SKM-1 (cell line): ENCODE data around the gene VTCN1.
A peak's percentile ranks its signal among the peaks of the same experiment; 100 is the strongest.

Experiments used
- DNase-seq: peaks from one replicate; lab custom pipeline; 2025; ENCODE audit not compliant: unreplicated experiment; lab: John Stamatoyannopoulos, UW

The VTCN1 gene

DNA sequence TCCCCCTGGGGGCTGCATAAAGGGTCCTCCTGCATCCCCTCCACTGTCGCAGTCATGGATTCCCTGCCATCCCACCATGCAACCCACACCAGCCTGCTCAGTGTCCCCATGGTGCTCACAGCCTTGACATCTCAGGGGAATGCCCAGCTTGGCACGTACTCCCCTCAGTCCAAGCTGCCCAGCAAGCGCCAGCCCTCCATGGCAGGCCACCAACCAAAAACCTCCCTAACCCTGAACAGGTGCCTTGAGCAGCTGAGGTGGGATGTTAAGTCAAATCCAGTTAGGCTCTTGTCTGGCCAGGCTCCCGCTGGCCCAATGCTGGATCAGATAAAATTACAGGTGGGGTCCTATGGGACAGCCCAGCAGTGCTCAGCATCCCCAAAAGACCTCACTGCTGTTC, 341 bp downstream of the VTCN1 start:
- no peak for DNase-seq

GRCh38 chr1:117209094-117209493, 1.6 kb downstream of the VTCN1 start:
- DNase-seq: no peak

- DNase-seq: no peak
These were observed 2.1 kb downstream of the VTCN1 start for GRCh38 chr1:117208580-117208979.

DNA sequence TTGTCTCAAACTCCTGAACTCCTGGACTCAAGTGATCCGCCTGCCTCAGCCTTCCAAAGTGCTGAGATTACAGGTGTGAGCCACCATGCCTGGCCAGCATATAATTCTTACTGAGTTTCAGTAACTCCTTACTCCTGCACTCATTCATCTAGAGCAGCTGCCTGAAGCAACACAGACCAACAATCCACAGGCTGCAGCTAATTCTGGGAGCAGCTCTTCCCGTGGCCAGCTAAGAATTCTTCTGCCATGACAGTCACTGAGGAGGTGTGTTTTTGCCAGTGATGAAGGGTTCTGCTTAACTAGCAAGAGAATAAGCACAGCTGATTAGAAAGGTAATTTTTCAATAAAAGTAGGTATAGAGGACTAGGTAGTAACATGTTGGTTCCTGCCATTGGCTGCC, 5.4 kb downstream of the VTCN1 start:
- no peak for DNase-seq

- no peak for DNase-seq
These were observed 8.9 kb downstream of the VTCN1 start for GRCh38 chr1:117201808-117202207.

DNA sequence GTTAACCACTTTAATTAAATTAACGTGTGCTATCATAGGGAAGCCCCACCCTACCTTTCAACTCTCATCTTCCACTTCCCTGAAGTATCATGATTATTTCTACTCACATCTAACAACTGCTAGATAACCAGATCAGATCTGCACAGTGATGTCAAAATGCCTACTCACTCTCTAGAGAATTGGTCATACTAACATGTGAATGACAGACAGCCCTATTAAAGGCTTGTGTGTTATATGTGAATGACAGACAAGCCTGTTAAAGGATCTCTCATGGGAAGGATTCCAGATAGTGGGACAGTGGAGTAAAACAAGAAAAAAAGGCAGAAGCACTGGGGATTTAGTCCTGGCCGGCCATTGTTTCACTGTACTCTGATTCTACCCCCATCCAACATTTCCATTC, 12.6 kb downstream of the VTCN1 start:
- DNase-seq: no peak

GRCh38 chr1:117189726-117190125, 21.0 kb downstream of the VTCN1 start:
- DNase-seq: no peak

GRCh38 chr1:117188816-117189437, 21.8 kb downstream of the VTCN1 start:
- DNase-seq: no peak

- no peak for DNase-seq
These were observed 22.4 kb downstream of the VTCN1 start for GRCh38 chr1:117188170-117188815.

DNA sequence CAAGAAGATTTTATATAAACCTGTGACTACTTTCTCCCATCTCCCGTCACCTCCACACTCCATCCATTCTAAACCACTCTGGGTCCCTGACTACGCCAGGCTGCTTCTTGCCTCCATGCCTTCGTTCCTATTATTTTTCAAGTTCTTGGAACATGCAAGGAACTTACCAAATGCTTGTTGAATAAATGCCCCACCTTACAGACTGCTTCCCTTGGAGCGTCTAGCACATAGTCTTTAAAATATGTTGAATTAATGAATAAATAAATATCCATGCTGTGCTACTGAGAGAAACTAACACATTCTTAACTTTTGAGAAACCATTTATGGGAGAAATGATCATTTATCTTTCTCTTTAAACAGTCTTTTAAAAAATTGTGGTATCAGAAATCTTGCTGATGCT, 27.6 kb downstream of the VTCN1 start:
- DNase-seq: no peak

DNA sequence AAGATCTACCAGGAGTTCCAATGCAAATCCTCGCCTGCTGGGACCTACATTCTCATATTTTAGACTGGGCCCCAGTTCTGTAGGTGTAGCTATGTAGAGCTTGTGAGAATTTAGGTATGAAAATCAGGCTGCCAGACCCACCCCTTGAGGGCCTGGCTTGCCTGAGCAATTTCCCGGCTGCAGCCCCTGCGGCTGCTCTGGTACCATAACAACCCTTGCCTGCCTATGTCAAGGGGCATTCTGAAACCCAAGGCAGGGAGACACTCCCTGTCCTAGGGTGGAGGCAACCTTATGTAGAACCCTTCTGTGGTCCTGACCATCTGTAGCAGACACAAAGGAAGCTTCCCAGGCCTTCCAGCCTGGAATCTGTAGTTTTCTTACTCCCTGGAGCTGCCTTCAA, 28.4 kb downstream of the VTCN1 start:
- DNase-seq: no peak

- DNase-seq: peak; percentile 8
These were observed 29.1 kb downstream of the VTCN1 start for GRCh38 chr1:117181630-117182041.

- DNase-seq: no peak
These were observed 30.4 kb downstream of the VTCN1 start for GRCh38 chr1:117180147-117180967.

GRCh38 chr1:117179471-117179870, 31.3 kb downstream of the VTCN1 start:
- no peak for DNase-seq

GRCh38 chr1:117178756-117179155, 32.0 kb downstream of the VTCN1 start:
- no peak for DNase-seq

- DNase-seq: no peak
These were observed 33.4 kb downstream of the VTCN1 start for GRCh38 chr1:117177376-117177775.

DNA sequence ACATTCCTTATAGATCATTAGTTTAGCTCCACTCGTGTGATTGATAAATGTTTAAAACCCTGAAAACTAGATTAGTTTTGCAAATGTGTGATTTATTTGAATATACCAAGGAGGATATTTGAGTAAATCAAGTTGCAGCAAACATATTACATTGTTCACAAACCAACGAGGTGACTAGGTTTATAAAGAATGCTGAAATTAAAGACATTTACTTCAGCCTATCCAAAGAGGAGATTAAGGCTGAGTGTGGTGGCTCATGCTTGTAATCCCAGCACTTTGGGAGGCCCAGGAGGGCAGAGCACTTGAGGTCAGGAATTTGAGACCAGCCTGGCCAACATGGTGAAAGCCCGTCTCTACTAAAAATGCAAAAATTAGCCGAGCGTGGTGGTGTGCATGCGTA, 34.1 kb downstream of the VTCN1 start:
- DNase-seq: no peak

GRCh38 chr1:117174851-117175250, 35.9 kb downstream of the VTCN1 start:
- DNase-seq: no peak

GRCh38 chr1:117173691-117174090, 37.0 kb downstream of the VTCN1 start:
- DNase-seq: no peak

DNA sequence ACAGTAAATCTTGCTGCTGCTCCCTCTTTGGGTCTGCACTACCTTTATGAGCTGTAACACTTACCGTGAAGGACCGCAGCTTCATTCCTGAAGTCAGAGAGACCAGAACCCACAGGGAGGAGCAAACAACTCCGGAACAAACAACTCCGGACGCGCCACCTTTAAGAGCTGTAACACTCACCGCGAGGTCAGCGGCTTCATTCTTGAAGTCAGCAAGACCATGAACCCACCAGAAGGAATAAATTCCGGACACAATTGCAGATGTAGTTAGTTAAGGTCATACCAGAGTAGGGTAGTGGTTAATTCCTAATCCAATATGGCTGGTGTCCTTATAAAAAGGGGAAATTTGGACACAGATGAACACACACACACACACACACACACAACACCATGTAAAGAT, 37.7 kb downstream of the VTCN1 start:
- no peak for DNase-seq

DNA sequence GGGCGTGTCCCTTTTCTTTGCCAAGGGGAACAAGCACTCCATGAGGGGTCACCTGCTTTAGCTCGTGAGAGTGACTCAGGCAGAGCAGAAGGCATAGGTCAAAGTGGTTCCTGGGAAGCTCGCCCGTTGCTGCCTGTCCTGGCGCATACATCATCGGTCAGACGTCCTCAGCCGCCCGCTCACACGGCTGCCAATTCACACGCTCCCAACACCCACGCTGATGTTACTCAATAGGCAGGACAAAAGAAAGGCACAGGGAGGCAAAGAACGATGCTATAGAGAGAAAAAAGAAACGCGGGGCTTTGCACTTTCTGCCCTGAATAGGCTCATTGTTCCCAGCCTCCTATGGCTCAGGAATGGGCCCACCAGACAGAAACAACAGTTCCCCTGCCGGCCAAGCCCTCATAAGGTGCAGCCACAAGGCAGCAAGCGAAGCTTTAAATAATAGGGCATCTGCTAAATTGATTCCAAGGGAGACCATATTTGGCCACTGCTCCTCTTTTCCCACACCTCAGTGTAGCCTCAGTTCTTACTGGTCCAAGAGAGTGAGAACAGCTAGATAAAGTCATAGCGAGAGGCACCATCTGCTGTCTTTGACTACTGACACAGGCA, 38.7 kb downstream of the VTCN1 start:
- no peak for DNase-seq
